ENCODE data around the gene FAM24B.

DNA sequence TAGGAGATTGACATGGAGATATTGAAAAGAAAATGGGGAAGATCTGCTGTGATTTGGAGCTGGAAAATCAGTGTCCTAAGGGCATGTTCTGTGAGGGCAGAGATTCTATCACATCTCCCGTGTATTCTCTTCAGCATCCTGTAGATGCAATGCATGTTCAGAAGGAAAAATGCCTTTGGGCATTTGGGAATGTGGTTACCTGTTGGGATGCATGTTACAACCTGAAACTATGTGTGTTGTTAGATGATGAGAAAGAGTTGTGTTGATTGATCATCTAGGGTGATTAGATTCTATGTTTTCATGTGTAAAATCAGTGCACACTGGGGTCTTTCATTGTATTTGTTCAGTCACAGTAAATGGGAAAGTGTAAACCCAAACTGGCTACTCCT lies 48.4 kb downstream of the FAM24B start:
- no peak for TF ChIP-seq GATA3 (IDR thresholded peaks at IDR 0.05; ENCODE audit: low read depth, low read length)
- no peak for TF ChIP-seq GATA2 (IDR thresholded peaks at IDR 0.05; ENCODE audit: low read depth, low read length)
